GF-D8 (cell line): Measurements from ENCODE around the gene BRINP2.

Source experiments
- DNase-seq: peaks from one replicate; lab custom pipeline; 2025; lab: John Stamatoyannopoulos, UW

The BRINP2 gene

DNA sequence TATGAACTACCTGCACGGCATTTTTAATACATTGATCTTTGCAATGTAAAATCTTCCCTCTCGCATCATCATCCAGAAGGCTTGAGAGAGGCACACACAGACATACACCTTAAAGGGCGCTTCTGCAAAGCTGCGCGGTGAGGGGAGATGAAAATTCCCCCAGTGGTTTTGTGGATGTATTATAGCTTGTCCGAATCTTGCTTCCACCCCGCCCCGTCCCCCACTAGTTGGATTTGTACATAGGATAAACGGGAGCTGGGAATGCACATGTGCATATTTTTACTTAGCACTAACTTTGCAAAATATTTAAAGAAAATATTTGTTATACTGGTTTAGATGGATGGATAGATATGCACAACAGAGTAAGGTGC lies 5.7 kb upstream of the BRINP2 start:
- DNase-seq, result no peak

DNA sequence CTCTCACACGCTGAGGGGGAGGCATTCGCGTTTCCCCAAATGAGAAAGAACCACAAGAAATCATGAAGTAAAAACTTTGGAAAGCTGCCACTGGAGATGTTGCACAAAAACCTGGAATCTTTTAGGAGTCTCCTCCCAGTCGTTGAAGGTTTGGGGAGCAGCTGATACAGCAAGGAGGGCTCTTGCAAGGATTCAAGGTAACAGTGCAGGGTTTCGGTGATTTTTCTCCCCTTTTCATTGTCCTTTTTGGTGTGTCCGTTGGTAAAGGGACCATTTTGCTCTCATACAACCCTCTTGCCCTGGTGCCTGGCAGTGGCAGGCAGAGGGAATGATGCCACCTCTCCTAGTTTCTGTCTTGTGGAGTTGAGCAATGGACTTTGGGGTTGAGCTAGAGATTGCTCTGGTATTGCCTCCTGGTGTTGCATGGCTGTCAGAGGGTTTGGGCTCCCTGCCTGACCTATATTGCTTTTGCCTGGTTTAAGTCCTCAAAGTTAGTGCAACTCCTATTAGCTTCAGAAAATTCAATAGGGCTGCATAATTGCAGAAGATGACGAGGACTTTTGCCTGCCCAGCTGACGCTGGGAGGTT lies 872 bp downstream of the BRINP2 start:
- no peak for DNase-seq

DNA sequence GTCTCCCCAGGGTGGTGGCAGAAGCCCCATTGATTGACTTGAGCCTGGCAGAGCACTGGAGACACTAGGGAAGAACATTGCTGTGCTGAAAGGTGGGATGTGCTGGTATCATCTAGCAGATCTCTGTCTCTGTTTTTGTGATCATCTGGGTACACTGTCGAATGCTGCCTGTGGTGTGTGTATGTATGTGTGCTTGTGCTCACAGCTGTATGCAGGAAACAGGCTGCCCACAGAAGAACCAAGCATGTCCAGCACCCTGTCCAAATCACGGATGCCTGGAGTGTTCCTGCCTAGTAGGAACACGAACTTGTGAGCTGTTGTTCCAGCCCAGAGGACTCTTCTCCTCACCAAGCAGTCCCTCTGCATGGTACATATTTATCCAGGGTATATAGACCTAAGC lies 1.5 kb downstream of the BRINP2 start:
- DNase-seq, result no peak

DNA sequence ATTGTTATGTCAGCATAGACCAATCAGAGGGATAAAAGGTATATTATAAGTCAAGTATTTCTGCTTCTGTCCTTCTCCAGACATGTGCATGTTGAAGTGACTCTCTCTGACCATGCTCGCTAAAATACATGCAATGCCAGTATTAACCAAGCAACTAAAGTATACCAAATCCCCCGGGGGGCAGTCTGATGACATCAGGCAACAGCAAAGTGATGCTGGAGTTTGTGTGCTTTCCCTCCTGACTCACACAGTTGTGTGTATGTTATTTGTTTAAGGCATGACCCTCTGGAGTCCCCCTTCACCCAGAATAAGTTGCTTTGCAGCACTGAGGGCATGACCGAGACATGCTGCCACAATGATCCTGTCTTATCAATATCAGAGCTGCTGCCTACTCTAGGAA lies 2.1 kb downstream of the BRINP2 start:
- DNase-seq, result no peak

DNA sequence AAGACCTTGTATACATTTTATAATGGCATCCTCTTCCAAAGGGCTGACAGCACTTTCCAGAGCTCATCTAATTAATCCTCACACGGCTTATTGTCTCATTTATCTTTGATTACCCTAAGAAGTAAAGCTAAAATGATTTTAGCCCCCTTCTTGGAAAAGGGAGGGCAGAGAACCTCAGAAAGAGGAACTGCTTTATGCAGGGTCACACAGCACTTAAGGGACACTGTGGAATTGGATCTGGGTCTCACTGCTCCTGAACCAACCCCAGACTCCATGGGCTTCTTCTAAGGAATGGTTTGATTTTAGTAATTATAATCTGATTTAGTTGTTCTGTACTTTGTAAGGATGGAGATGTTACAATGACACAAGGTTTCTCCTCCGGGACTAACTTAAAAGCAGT lies 3.2 kb downstream of the BRINP2 start:
- no peak for DNase-seq

DNA sequence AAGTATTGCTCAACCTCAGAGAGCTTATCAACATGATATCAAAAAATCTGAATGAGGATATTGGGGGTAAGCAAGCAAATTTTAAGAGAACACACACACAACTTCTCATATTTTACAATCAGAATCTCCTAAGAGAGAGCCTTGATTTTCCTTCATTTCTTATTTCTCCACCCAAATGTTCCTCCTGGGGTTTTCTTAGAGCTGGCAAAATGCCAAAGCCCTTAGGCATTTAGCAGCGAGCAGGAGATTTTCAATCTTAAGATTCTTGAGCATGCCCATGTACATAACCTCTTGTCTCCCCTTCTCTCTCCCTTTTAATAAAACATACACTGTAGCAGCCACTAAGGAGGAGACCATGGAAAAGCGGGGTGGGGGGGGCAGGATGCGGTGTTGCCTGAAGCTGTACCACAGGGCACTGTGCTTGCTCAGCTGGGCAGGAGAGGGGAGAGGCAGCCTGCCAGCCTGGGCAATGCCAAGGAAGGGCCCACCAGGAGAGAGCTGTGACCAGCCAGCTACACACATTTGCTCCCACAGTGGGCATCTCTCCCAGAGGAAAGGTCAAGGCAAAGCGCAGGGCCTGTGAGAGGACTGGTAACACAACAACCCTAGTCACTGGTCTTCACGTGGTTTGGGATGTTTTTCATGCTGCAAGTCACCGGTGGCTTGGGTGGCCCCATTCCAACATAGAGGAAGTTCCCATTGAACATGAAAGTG lies 4.3 kb downstream of the BRINP2 start:
- no peak for DNase-seq

DNA sequence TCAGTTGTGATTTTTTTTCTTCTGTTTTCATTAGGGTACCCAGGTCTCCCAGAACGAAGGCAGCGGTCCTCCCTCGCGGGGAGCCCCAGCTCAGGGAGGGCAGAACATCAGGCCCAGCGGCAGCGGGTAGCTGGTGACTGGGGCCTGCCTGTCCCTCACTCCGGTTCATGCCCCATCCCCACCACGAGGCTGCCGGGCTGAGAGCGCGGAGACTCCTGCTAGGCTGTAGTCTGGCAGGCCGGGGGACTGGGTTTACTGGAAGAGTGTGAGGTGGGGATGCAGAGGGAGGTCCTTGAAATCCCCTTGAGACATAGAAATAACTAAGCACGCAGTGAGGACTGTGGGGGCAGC lies 10.5 kb downstream of the BRINP2 start:
- DNase-seq, result no peak

DNA sequence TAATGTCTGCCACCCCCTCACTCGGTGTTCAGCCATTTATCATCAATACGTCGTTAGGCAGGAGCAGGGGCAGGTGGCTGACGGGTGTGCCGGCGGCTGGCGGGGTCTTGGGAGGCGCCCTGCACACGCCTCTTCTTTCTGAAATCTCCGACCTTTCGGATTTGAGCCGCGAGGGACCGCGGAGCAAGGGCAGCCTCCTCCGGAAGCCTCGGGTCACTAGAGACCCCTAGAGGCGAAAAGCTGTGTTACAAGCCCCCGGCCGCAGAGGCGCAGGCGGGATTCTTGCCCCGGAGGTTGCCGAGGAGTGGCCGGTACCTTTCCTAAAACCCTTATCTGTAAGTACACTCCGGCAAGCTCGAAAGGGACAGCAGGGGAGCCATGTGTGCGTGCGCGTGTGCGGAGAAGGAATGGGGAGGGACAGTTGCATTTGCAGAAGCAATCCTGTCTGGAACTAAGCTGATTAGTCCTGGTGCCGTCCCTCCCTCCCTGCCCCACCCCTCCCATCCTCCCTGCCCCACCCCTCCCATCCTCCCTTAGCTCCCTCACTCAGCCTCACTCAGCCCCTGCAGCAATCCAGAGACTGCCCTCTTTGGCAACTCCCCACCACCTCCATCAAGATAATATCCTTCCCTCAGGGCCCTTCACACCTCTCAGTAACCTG lies 11.0 kb downstream of the BRINP2 start:
- no peak for DNase-seq

DNA sequence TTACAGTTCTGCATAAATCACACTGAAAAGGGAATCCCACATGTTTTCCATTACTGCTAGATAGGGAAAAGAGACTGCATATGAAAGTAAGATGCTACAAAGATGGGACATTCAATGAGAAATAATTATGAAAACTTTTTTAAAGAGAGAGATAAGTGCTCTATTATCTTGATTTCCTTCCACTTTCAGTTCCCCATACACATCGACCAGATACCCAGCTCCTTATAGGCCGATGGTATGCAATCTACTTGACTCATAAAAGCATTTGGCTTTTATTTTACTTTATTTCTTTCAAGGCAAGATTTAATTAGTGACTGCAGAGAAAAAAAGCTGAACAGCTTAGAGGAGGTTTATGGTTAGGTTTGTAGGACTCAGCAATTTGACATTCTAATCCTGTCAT lies 13.1 kb downstream of the BRINP2 start:
- no peak for DNase-seq

DNA sequence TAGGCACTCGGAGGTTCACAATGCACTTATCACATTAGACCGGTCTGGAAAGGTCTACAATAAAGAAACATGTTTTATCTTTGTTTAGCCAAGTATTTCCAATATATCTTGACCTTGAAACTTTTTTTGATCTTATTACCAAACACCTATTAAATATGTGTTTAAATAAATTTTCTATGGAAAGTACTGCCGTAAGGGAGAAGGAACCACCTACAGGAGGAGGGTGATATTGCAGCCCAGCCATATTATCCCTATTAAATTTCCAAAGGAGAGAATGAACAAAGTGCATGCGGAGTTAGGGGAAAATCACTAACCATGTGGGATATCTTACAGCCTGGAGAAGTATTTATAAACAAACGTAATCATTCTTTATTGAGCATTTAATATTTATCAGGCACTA lies 14.5 kb downstream of the BRINP2 start:
- DNase-seq, result no peak

DNA sequence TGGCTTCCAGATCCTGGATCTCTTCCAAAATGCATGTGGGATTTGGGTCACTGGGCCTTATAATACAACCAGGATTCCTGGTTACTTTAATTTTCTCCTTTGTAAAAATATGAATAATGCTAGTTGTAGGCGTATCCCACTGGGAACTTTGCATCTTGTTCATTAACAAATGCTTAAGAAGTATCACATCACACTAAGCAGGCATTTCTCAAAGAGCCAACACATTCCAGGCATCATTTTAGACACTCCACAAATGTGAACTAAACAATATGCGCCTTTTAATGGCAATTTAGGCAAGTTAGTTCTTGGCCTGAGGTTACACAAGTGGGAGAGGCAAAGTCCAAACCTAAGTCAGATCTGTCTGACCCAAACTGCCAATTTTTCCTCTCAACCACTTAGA lies 15.9 kb downstream of the BRINP2 start:
- DNase-seq, result no peak

DNA sequence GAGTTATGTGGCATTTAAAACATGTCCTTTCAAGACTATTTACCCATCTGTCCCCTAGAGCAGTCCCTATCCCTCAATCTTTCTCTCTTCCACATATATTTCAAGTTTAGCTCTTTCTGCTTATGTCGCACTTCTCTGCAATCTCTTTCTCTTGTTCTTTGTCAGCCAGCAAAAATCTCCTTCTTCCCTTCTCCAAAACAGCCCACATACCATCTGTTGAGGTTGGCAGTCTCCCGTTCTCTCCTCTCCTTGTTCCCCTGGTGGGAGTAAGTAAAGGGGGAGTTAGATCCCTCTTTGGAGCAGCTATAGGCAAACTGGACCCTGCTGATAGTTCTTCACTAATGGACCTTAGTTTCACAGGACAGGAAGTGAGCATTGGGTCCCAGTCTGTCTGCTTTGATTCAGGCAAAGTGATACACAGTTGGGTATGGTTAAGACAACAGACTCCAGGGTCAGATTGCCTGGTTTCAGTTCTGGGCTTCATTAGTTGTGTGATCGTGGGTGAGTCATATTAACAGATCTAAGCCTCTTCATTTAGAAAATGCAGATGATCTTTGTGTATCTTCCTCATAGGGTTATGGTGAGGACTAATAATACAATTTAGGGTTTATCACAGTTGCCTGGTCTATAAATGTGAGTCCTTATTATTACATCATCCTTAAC lies 19.7 kb downstream of the BRINP2 start:
- DNase-seq, result no peak

DNA sequence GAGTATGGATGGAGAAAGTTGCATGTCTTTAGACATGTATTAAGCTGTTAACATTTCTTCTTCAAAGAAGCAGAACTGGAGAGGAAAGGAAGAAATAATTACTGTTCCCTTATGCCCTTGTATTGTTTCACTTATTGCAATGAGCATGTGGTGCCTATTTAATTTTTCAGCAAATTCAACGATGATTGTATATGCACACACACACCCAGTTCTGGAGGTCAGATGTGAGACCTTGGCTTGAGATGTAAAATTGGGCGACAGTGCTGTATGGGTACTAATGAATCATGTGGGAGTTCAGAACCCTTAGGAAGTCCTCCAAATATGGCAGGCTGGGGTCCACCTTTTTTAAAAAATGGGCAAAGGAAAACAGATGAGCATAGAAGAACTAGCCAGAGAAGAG lies 27.5 kb downstream of the BRINP2 start:
- DNase-seq, result no peak

DNA sequence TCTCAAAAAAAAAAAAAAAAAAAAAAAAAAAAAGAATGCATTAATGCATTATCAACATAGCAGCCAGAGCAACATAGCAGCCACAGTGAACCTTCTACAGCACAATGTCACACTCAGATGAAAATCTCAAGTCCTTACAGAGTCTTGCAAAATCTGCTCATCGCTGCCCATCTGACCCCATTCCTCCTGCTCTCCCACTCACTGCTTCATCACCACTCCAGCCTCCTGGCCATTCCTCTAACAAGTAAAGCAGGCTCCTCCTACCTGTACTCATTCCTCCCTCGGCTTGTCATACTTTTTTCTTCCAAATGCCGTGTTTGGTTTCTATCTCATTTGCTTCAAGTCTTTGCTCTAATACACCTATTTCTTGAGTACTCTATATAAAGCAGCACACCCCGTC lies 29.5 kb downstream of the BRINP2 start:
- no peak for DNase-seq

DNA sequence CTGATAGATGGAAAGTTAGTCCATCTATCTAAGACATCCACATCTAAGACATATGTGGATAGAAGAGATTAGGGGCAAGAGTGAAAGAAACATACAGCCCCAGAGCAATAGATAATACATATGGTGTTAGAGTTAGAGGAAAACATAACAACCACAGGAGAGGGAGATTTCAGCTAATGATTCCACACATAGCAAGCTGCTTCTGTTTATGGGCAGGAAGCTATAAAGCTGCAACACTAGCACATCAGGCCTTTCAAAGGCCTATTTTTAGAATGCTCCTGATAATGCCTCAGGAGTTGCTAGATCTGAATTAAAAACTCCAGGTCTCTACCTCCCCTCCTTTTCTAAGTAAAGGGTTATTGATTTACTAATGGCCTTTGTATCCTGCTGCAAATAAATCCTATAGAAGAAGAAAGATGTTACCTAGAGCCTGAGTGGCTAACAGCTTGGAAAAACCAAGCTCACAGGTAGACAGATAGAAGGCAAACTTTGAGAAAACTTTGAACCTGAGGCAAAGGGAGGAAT lies 36.1 kb downstream of the BRINP2 start:
- no peak for DNase-seq

DNA sequence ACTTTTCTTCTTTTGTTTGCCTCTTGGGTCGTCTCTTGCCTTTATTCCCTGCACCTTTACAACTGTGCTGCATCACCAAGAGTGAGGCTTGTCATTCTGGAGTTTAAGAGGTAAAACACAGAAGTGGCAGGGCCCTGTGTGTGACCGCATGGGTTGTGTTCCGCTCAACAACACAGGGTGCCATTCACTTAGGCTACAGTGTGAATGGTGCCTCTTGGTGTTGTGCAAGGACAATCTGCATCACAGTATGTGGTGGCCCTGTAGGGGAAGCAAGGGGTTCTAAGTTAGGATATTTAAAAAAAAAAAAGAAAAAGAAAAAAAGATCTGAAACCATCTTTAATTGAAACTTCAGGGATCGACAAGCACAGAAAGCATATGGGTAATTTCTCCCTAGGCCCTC lies 38.2 kb downstream of the BRINP2 start:
- DNase-seq, result no peak

DNA sequence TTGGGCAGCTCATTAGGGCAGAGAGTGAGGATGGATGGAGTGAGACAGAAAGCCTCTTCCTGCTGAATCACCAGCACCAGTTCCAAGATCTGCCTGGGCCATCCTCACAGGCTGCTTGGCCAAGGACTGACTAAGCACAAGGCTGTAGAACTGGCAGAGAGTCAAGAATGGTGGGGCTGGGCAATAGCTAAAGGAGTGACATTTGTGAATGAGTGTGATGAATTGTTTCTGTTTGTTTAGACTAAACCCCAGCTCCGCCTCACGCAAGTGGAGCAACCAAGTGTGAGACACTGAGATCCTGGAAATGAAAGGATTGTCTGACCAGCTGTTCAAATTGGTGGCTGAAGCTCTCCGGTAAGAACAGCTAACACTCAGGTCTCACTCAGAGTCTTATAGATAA lies 38.6 kb downstream of the BRINP2 start:
- no peak for DNase-seq

DNA sequence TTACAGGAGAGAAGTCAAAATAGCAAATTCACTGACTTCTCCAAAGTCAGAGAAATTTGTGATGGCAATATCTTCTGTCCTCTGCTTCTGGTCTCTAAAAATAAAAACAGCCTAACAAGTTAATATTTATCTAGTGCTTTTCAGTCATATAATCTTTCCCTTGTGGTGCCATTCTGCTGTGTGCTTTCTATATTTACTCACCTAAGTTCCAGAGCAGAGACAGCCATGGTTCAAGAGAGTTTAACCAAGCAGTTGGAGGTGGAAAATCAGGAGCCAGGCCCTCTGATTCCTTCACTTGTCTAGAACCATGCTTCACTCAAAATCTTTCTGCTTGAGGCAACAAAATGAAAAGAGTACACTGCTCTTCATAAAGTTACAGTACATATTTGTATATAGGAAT lies 39.3 kb downstream of the BRINP2 start:
- DNase-seq, result no peak

DNA sequence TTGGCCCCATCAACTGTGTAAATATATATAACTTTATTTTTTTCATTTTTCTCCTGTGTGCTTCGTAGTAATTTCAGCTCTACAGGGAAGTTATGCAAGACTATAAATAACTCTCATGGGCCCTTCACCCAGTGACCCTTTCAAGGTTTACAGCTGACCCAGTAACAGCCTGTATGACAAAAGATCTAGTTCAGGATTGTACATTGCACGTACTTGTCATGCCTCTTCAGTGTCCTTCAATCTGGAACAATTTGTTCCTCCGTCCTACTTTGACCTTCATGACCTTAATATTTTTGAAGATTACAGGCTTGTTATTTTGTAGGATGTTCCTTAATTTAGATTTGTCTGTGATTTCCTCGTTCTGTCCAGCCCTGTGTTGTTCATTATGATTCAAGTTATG lies 40.5 kb downstream of the BRINP2 start:
- DNase-seq, result no peak

DNA sequence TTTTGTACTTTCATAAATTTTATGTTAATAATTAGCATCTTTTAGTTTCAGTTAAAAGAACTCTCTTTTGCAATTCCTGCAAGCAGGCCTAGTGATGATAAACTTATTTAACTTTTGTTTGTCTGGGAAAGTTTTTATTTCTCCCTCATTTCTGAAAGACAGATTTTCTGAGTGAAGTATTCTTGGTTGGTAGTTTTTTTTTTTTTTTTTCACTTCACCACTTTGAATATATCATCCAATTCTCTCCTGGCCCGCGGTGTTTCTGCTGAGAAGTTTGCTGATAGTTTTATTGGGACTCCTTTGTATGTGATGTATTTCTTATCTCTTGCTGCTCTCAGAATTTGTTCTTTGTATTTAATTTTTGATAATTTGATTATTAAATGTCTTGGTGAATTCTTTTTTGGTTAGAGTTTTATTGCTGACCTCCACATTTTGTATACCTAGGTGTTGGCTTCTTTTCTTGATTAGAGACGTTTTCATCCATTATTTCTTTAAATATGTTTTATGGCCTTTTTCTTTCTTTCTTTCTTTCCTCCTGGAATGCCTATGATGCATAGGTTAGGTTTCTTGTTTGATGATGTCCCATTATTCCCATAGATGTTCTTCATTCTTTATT lies 45.9 kb downstream of the BRINP2 start:
- no peak for DNase-seq

DNA sequence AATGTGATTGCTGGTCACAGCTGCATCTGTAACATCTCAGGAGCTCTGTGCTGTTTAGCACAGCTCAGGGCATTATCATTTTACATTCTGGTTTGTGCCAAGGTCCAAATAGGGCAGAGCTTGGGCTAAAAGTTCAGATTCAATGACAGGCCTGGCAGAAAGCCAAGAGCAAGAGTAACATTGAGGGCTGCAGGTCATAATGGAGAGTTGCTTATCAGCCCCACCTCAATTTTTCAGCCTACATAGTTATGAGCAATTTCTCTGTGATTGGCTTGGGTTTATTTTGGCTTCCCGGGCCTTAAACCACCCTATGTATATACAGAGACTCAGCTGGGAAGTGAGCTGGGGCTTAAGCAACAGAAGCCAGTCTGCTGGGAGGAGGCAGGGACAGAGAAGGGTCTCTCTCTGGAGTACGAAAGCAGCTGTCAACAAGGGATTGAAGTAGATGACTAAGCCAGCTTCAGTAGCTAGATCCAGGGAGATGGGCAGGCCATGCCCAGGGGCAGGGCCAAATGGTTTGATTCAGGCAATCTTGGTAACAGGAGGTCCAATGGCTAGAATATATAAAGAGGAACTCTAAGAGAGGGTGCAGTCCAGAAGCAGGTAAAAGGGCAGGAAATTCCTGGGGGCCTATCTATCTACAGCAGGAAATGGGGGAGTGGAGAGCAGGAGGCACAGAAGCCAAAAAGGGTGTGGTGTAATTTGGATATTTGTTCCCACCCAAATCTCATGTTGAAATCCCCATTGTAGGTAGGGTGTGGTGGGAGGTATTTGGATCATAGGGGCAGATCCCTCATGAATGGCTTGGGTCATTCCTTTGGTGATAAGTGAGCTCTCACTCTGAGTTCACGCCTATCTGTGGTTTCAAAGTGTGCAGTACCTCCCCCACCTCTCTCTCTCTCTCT lies 49.0 kb downstream of the BRINP2 start:
- DNase-seq, result no peak

DNA sequence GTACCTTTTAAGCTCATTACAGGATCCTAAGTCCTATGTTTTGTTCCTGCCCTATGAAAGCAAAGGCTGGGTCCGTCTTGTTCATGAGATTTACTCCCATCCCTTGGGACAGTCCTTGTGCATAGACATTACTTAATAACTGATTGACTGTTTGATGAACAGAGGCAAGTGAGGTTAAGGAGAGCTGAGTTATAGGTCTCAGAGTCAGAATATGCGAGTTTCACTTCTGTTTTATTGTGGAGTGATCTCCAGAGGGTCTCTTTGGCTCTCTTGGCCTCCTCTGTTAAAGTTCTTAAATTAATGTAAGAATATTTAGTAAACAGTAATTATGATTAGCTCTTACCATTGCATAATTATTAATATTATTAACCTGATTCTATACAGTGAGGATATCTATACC lies 52.6 kb downstream of the BRINP2 start:
- DNase-seq, result no peak
